PC-9 (cell line): ENCODE results near the gene MOGAT2. TPM values are rescaled to one million over a fixed set of nuclear protein-coding genes. Genes with fewer than 3 reads are reported as not detected.

Source experiments
- BruUV-seq: library from RNA; stranded (reverse); fragments of 400-500 nt; replicated peaks from 2 replicates; lab custom pipeline; 2021; lab: Mats Ljungman, UMichigan
- CTCF ChIA-PET: fragments of 300-600 bp; sonication (Branson Sonifier 250); formaldehyde crosslinking; loops from one replicate; lab custom pipeline; 2022; ENCODE audit warnings: antibody characterized with exemption; lab: Charles Lee
- POLR2A ChIA-PET: fragments of 300-600 bp; sonication (Branson Sonifier 250); formaldehyde crosslinking; loops from one replicate; lab custom pipeline; 2022; ENCODE audit warnings: antibody characterized with exemption; ENCODE audit not compliant: unreplicated experiment; lab: Charles Lee
- DNase-seq, 2 experiments: peaks; one replicate each; pipeline versions ENCODE4 v3.0.0 to v3.0.0-alpha.2; 2015 to 2022; ENCODE audit warnings: mixed read lengths in 1 of 2
- H2AFZ ChIP-seq: fragments of 200-600 bp; sonication (generic); 2 replicates; pipeline ENCODE4 v1.8.1; 2017; ENCODE audit warnings: antibody characterized with exemption
- H3F3A ChIP-seq: fragments of 200-600 bp; sonication (generic); 2 replicates; pipeline ENCODE4 v1.8.1; 2017; ENCODE audit warnings: antibody characterized with exemption, mild to moderate bottlenecking, low read depth; ENCODE audit not compliant: insufficient read depth
- H3K27ac ChIP-seq: fragments of 200-600 bp; sonication (generic); 2 replicates; pipeline ENCODE4 v1.6.1; 2016; ENCODE audit warnings: mixed run types
- H3K27me3 ChIP-seq: fragments of 200-600 bp; sonication (generic); 2 replicates; pipeline ENCODE4 v1.6.1; 2016; ENCODE audit warnings: low read depth, mixed run types; ENCODE audit not compliant: insufficient read depth
- H3K36me3 ChIP-seq: fragments of 200-600 bp; sonication (generic); 2 replicates; pipeline ENCODE4 v1.6.1; 2016; ENCODE audit warnings: low read depth, mixed run types
- H3K4me1 ChIP-seq: fragments of 200-600 bp; sonication (generic); replicated peaks from 2 replicates; pipeline ENCODE4 v1.6.1; 2016; ENCODE audit warnings: mixed run types; ENCODE audit not compliant: insufficient read depth
- H3K4me2 ChIP-seq: fragments of 200-600 bp; sonication (generic); 2 replicates; pipeline ENCODE4 v1.6.1; 2017; ENCODE audit warnings: mixed run types
- H3K4me3 ChIP-seq: fragments of 200-600 bp; sonication (generic); 2 replicates; pipeline ENCODE4 v1.6.1; 2016; ENCODE audit warnings: mixed run types
- H3K79me2 ChIP-seq: fragments of 200-600 bp; sonication (generic); 2 replicates; pipeline ENCODE4 v1.6.1; 2017; ENCODE audit warnings: low read depth, mixed run types
- H3K9me2 ChIP-seq: fragments of 200-600 bp; sonication (generic); 2 replicates; pipeline ENCODE4 v1.8.1; 2017; ENCODE audit warnings: mild to moderate bottlenecking; ENCODE audit not compliant: insufficient read depth
- H3K9me3 ChIP-seq: fragments of 200-600 bp; sonication (generic); 2 replicates; pipeline ENCODE4 v1.8.1; 2016; ENCODE audit warnings: low read depth; ENCODE audit not compliant: insufficient read depth
- H4K20me1 ChIP-seq: fragments of 200-600 bp; sonication (generic); 2 replicates; pipeline ENCODE4 v1.8.1; 2017; ENCODE audit not compliant: insufficient read depth
- CTCF ChIP-seq: fragments of 200-600 bp; sonication (generic); conservative IDR thresholded peaks from 2 replicates; pipeline ENCODE4 v1.6.1; 2017; ENCODE audit warnings: mixed run types, antibody characterized with exemption, mild to moderate bottlenecking, moderate library complexity
- EZH2 ChIP-seq: fragments of 200-600 bp; sonication (generic); IDR thresholded peaks from 2 replicates; pipeline ENCODE4 v1.8.0; 2017; ENCODE audit warnings: antibody characterized with exemption, low read depth
- intact Hi-C: fragments of 100-400 bp; cut with micrococcal nuclease; formaldehyde crosslinking; loops from one replicate; pipeline ENCODE4 v1.10.0; 2022; ENCODE audit not compliant: unreplicated experiment
- total RNA-seq: library from RNA; stranded (reverse); gene quantifications from 2 replicates; pipeline ENCODE4 v1.2.3, GENCODE V29; 2021

The MOGAT2 gene
- total RNA-seq, 1 experiment from 2014 or later, result not detected

DNA sequence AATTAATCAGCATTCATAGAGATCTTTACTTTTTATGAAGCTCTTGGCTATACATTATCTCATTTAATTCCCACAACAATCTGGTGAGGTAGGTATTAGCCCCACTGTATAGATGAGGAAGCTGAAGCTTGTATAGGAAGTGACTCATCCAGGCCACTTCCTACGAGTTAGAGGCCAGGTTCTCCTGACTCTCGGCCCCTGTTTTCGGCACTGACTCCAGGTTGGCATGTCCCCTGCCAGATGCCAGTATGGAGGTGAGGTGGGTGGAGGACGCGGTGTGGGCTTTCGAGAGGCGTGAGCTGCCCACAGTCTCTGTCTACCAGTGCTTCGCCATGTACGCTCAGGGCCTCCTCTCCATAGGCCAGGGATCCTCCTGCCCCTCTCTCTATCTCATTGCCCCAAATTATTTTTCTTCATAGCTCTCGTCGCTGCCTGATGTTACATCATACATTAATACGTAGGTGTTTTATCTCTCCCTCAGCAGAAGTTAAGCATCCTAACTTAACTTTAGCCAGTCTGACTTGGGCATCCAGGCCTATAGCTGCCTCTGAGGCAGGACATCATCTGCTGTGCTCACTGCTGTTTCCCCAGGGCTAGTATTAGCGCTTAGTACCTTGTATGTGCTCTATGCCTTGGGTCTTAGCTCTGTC is 59.9 kb downstream of the MOGAT2 start:
- TF ChIP-seq CTCF, result no peak
- no peak for TF ChIP-seq EZH2
- Histone ChIP-seq H3K9me2 (no peaks in the 10 kb centered on the region), H3K27ac (no peak overlapping the region), H2AFZ (no peak overlapping the region), H4K20me1 (no peaks in the 10 kb centered on the region), H3K4me3 (no peak overlapping the region), H3F3A (peaks cover 20% of the 10 kb centered on the region), H3K9me3 (no peaks in the 10 kb centered on the region), H3K79me2 (peaks cover 26% of the 10 kb centered on the region), H3K36me3 (no peaks in the 10 kb centered on the region), H3K4me1 (peaks cover 51% of the 10 kb centered on the region), H3K27me3 (no peaks in the 10 kb centered on the region), H3K4me2 (0 out of 2 replicates have a peak overlapping the region, but pooled peaks have one; percentile 2)
- ChIA-PET POLR2A (no interaction called here), CTCF (interaction anchor here (0.7 kb wide), 1 partner anchor 180 kb away, joined by 11 read pairs; no protein-coding TSS in a partner anchor)
- intact Hi-C loops, result no loop called here
- no TSS peak for BruUV-seq
- no peak for DNase-seq

GRCh38 chr11:75778962-75779361 is 61.3 kb downstream of the MOGAT2 start:
- no TSS peak for BruUV-seq
- no peak for DNase-seq
- H3K27ac ChIP-seq, result no peak overlapping the region
- no peak overlapping the region for H3K4me2 ChIP-seq
- ChIA-PET POLR2A (no interaction called here), CTCF (no interaction called here)
- H2AFZ ChIP-seq, result no peak overlapping the region
- H3F3A ChIP-seq, result peaks cover 23% of the 10 kb centered on the region
- peaks cover 17% of the 10 kb centered on the region for H3K79me2 ChIP-seq
- no peaks in the 10 kb centered on the region for H3K9me3 ChIP-seq
- no peak overlapping the region for H3K4me3 ChIP-seq
- no peaks in the 10 kb centered on the region for H3K36me3 ChIP-seq
- H4K20me1 ChIP-seq, result no peaks in the 10 kb centered on the region
- TF ChIP-seq EZH2, result no peak
- TF ChIP-seq CTCF, result no peak
- intact Hi-C loops, result no loop called here
- no peaks in the 10 kb centered on the region for H3K27me3 ChIP-seq
- no peaks in the 10 kb centered on the region for H3K9me2 ChIP-seq
- H3K4me1 ChIP-seq, result peaks cover 51% of the 10 kb centered on the region

GRCh38 chr11:75779960-75780359 is 62.3 kb downstream of the MOGAT2 start:
- H3K79me2 ChIP-seq, result peaks cover 9% of the 10 kb centered on the region; the same call in 1 of the 2 replicates
- CTCF ChIA-PET, result no interaction called here
- POLR2A ChIA-PET, result no interaction called here

More at GRCh38 chr11:75779960-75780359, 62.3 kb downstream of the MOGAT2 start:
- no peaks in the 10 kb centered on the region for H3K9me3 ChIP-seq
- intact Hi-C loops, result no loop called here
- H3K27me3 ChIP-seq, result no peaks in the 10 kb centered on the region
- H2AFZ ChIP-seq, result no peak overlapping the region
- H3K9me2 ChIP-seq, result no peaks in the 10 kb centered on the region
- peaks cover 50% of the 10 kb centered on the region for H3K4me1 ChIP-seq
- H4K20me1 ChIP-seq, result no peaks in the 10 kb centered on the region
- no TSS peak for BruUV-seq
- H3F3A ChIP-seq, result peaks cover 23% of the 10 kb centered on the region
- H3K4me2 ChIP-seq, result no peak overlapping the region
- DNase-seq, result no peak
- no peaks in the 10 kb centered on the region for H3K36me3 ChIP-seq
- H3K4me3 ChIP-seq, result no peak overlapping the region
- no peak overlapping the region for H3K27ac ChIP-seq
- no peak for TF ChIP-seq CTCF
- TF ChIP-seq EZH2, result no peak
